GM18868 (cell line): Measurements from ENCODE around the gene GGTA1.

Experiments
- ATAC-seq: cut with Tn5 transposase; IDR thresholded peaks from one replicate; pipeline ENCODE4 v1.9.1; 2021; ENCODE audit warnings: mild to moderate bottlenecking, moderate library complexity; ENCODE audit not compliant: unreplicated experiment

GGTA1 gene

GRCh38 chr9:121411993-121412392 lies 87.7 kb downstream of the GGTA1 start:
- ATAC-seq, result no peak

GRCh38 chr9:121405899-121406298 lies 93.7 kb downstream of the GGTA1 start:
- no peak for ATAC-seq
